ENCODE data around the gene C8A. TPM values are rescaled to one million over a fixed set of nuclear protein-coding genes. Genes with fewer than 3 reads are reported as not detected.
A peak's percentile ranks its signal among the peaks of the same experiment; 100 is the strongest.

The C8A gene
- total RNA-seq, 1 experiment from 2014 or later: 0.13 TPM

GRCh38 chr1:56827711-56828110, 26.9 kb upstream of the C8A start:
- POLR2A ChIA-PET: no interaction called here
- no peak for ATAC-seq
- CTCF ChIA-PET: no interaction called here

GRCh38 chr1:56830052-56830451, 24.5 kb upstream of the C8A start:
- ChIA-PET CTCF (interaction anchor here (0.7 to 2.5 kb wide), 2 partner anchors 20 to 138 kb away, joined by 4 to 26 read pairs; no protein-coding TSS in a partner anchor), POLR2A (no interaction called here)
- Mint-ChIP-seq H3K4me3 (no peak overlapping the region), H3K27me3 (ENCODE audit: low read depth) (no peaks in the 10 kb centered on the region; the same call in 1 of the 2 replicates), H3K36me3 (no peaks in the 10 kb centered on the region), H3K4me1 (peaks cover 3% of the 10 kb centered on the region), H3K9me3 (peaks cover 3% of the 10 kb centered on the region; the same call in 1 of the 2 replicates), H3K27ac (no peak overlapping the region)
- no peak for TF ChIP-seq TP53 (CRISPR knock-in tag; IDR thresholded peaks at IDR 0.05)
- TF ChIP-seq TEAD4 (CRISPR knock-in tag; IDR thresholded peaks at IDR 0.05): no peak
- no peak for TF ChIP-seq ZNF219 (CRISPR knock-in tag; IDR thresholded peaks at IDR 0.05; ENCODE audit: borderline replicate concordance)
- no peak for TF ChIP-seq ZNF396 (CRISPR knock-in tag; IDR thresholded peaks at IDR 0.05; ENCODE audit: borderline replicate concordance)
- no peak for TF ChIP-seq JUN (CRISPR knock-in tag; IDR thresholded peaks at IDR 0.05)
- no peak for TF ChIP-seq ZMAT4 (CRISPR knock-in tag; IDR thresholded peaks at IDR 0.05)
- no peak for TF ChIP-seq CTCF (IDR thresholded peaks at IDR 0.05)
- no peak for TF ChIP-seq OVOL2 (CRISPR knock-in tag; IDR thresholded peaks at IDR 0.05; ENCODE audit: borderline replicate concordance)
- DNase-seq (ENCODE audit: low spot score): no peak
- ATAC-seq: no peak

More at GRCh38 chr1:56827711-56828110, 26.9 kb upstream of the C8A start:
- no peaks in the 10 kb centered on the region; the same call in 1 of the 2 replicates for H3K27me3 Mint-ChIP-seq (ENCODE audit: low read depth)
- peaks cover 3% of the 10 kb centered on the region for H3K4me1 Mint-ChIP-seq
- TF ChIP-seq KAT7 (CRISPR knock-in tag; IDR thresholded peaks at IDR 0.05; ENCODE audit: borderline replicate concordance): no peak
- no peak for TF ChIP-seq SMAD3 (CRISPR knock-in tag; IDR thresholded peaks at IDR 0.05; ENCODE audit: borderline replicate concordance)
- TF ChIP-seq MAX (CRISPR knock-in tag; IDR thresholded peaks at IDR 0.05): no peak
- peaks cover 3% of the 10 kb centered on the region; the same call in 1 of the 2 replicates for H3K9me3 Mint-ChIP-seq
- H3K36me3 Mint-ChIP-seq: no peaks in the 10 kb centered on the region
- DNase-seq (ENCODE audit: low spot score): no peak
- H3K27ac Mint-ChIP-seq: no peak overlapping the region
- no peak overlapping the region for H3K4me3 Mint-ChIP-seq

GRCh38 chr1:56831871-56832693, 22.5 kb upstream of the C8A start:
- DNase-seq (ENCODE audit: low spot score): peak; percentile 62
- Mint-ChIP-seq H3K4me3 (no peak overlapping the region), H3K36me3 (no peaks in the 10 kb centered on the region), H3K27ac (no peak overlapping the region), H3K27me3 (ENCODE audit: low read depth) (no peaks in the 10 kb centered on the region; the same call in none of the 2 replicates), H3K4me1 (peaks cover 3% of the 10 kb centered on the region), H3K9me3 (no peaks in the 10 kb centered on the region)
- POLR2A ChIA-PET: no interaction called here
- TF ChIP-seq ATF3 (CRISPR knock-in tag; conservative IDR thresholded peaks at IDR 0.05) (no peak), CTCF (IDR thresholded peaks at IDR 0.05) (peak; percentile 93)
- peak; percentile 58; the same call in 1 of the 2 replicates for ATAC-seq
- CTCF ChIA-PET: interaction anchor here (0.6 to 3.2 kb wide), 10 partner anchors 11 to 235 kb away, joined by 3 to 26 read pairs (median 6); partner anchors contain the start of genes C8B and FYB2

- Mint-ChIP-seq H3K9me3 (no peaks in the 10 kb centered on the region), H3K27me3 (ENCODE audit: low read depth) (no peaks in the 10 kb centered on the region; the same call in none of the 2 replicates), H3K27ac (no peak overlapping the region), H3K36me3 (no peaks in the 10 kb centered on the region), H3K4me3 (no peak overlapping the region), H3K4me1 (peaks cover 3% of the 10 kb centered on the region)
- ChIA-PET POLR2A (no interaction called here), CTCF (interaction anchor here (2.0 to 3.2 kb wide), 3 partner anchors 12 to 135 kb away, joined by 7 to 16 read pairs (median 9); partner anchors contain the start of gene FYB2)
- DNase-seq (ENCODE audit: low spot score) (no peak), ATAC-seq (no peak)
- TF ChIP-seq ZNF423 (CRISPR knock-in tag; IDR thresholded peaks at IDR 0.05) (no peak), ZNF416 (CRISPR knock-in tag; IDR thresholded peaks at IDR 0.05) (no peak), ATF6 (CRISPR knock-in tag; IDR thresholded peaks at IDR 0.05) (no peak), HMGA2 (CRISPR knock-in tag; IDR thresholded peaks at IDR 0.05) (no peak), ZNF425 (CRISPR knock-in tag; conservative IDR thresholded peaks at IDR 0.05) (no peak), GABPB1 (CRISPR knock-in tag; IDR thresholded peaks at IDR 0.05) (no peak), MAX (CRISPR knock-in tag; IDR thresholded peaks at IDR 0.05) (no peak)
Measured at GRCh38 chr1:56833088-56833487, 21.5 kb upstream of the C8A start.
